Common myeloid progenitor, CD34-positive (primary cell): ENCODE results near the gene ITGA11.

Experiments
- CTCF ChIA-PET: fragments of 350-600 bp; sonication (Branson Sonifier 250); formaldehyde crosslinking; loops from one replicate; lab custom pipeline; 2021; ENCODE audit warnings: antibody characterized with exemption; lab: Charles Lee
- POLR2A ChIA-PET: fragments of 350-600 bp; sonication (Branson Sonifier 250); formaldehyde crosslinking; loops from one replicate; lab custom pipeline; 2021; ENCODE audit warnings: antibody characterized with exemption; lab: Charles Lee
- DNase-seq, 3 donors: peaks; one replicate each; pipeline versions ENCODE4 v3.0.0 to v3.0.0-alpha.2; 2013
- H3K27ac ChIP-seq, 2 experiments: 1 replicate in 1 of 2; 2 replicates in 1 of 2; pipeline ENCODE4 v1.7.0; 2013; ENCODE audit warnings: inconsistent platforms in 2 of 2, low read length in 2 of 2, mild to moderate bottlenecking in 2 of 2, low read depth in 1 of 2, moderate library complexity in 1 of 2; ENCODE audit not compliant: severe bottlenecking in 2 of 2, insufficient read depth in 1 of 2, poor library complexity in 1 of 2
- H3K27me3 ChIP-seq, 5 experiments: replicated peaks in 2 of 5; 1 replicate in 3 of 5; 2 replicates in 2 of 5; pipeline versions ENCODE4 v1.6.1 to v1.7.0; 2013; ENCODE audit warnings: low read length in 4 of 5, mild to moderate bottlenecking in 2 of 5, moderate library complexity in 2 of 5, inconsistent platforms in 1 of 5; ENCODE audit not compliant: insufficient read depth in 5 of 5, control insufficient read depth in 4 of 5
- H3K36me3 ChIP-seq, 4 experiments: 1 replicate in 2 of 4; 2 replicates in 2 of 4; pipeline versions ENCODE4 v1.6.1 to v1.7.0; 2013; ENCODE audit warnings: low read length in 3 of 4, control low read depth in 1 of 4, mild to moderate bottlenecking in 1 of 4; ENCODE audit not compliant: control insufficient read depth in 4 of 4, insufficient read depth in 4 of 4
- H3K4me1 ChIP-seq, 4 experiments: 1 replicate in 3 of 4; 2 replicates in 1 of 4; pipeline versions ENCODE4 v1.6.1 to v1.7.1; 2013; ENCODE audit warnings: low read length in 3 of 4, mild to moderate bottlenecking in 3 of 4, control low read depth in 1 of 4, inconsistent platforms in 1 of 4, moderate library complexity in 1 of 4; ENCODE audit not compliant: control insufficient read depth in 4 of 4, insufficient read depth in 4 of 4; ENCODE audit errors: control extremely low read depth in 1 of 4
- H3K4me3 ChIP-seq, 7 experiments: 1 replicate in 4 of 7; 2 replicates in 3 of 7; pipeline versions ENCODE4 v1.5.1 to v1.7.0; 2013; ENCODE audit warnings: mild to moderate bottlenecking in 7 of 7, low read length in 6 of 7, moderate library complexity in 6 of 7, inconsistent platforms in 2 of 7, low read depth in 2 of 7, control low read depth in 1 of 7; ENCODE audit not compliant: insufficient read depth in 4 of 7, control insufficient read depth in 1 of 7; ENCODE audit errors: extremely low read depth in 1 of 7
- H3K9me3 ChIP-seq, 5 experiments: 1 replicate in 4 of 5; 2 replicates in 1 of 5; pipeline versions ENCODE4 v1.6.1 to v1.7.1; 2013; ENCODE audit warnings: low read length in 4 of 5, mild to moderate bottlenecking in 2 of 5, inconsistent platforms in 1 of 5, low read depth in 1 of 5, moderate library complexity in 1 of 5; ENCODE audit not compliant: control insufficient read depth in 4 of 5, insufficient read depth in 2 of 5; ENCODE audit errors: control extremely low read depth in 1 of 5
- WGBS: methylation state at CpG from one replicate; pipeline ENCODE4 v1.1.5; 2013; ENCODE audit not compliant: insufficient coverage; 5-methylcytosine and 5-hydroxymethylcytosine counted together

Gene ITGA11

GRCh38 chr15:68276668-68277067 lies 155.3 kb downstream of the ITGA11 start:
- ChIA-PET POLR2A (no interaction called here), CTCF (interaction anchor here (1.3 kb wide), 1 partner anchor 12 kb away, joined by 5 read pairs; no protein-coding TSS in a partner anchor)
- no peaks in the 10 kb centered on the region for H3K9me3 ChIP-seq
- no peak for DNase-seq
- peak overlapping the region in 6 of 7 experiments; percentile 85 to 98 (median 89) for H3K4me3 ChIP-seq
- H3K27ac ChIP-seq: peak overlapping the region; percentile 91 to 95
- peaks cover 0 to 7% (median 2%) of the 10 kb centered on the region in 4 experiments for H3K36me3 ChIP-seq
- H3K4me1 ChIP-seq: peaks cover 24 to 44% (median 34%) of the 10 kb centered on the region in 4 experiments
- no peaks in the 10 kb centered on the region for H3K27me3 ChIP-seq
- 61% methylated on average over 3 of the region's 3 CpGs for WGBS

GRCh38 chr15:68275165-68275746 lies 156.7 kb downstream of the ITGA11 start:
- 93% methylated on average over 2 of the region's 3 CpGs for WGBS
- Histone ChIP-seq H3K4me1 (peaks cover 16 to 30% (median 23%) of the 10 kb centered on the region in 4 experiments), H3K27me3 (no peaks in the 10 kb centered on the region), H3K9me3 (no peaks in the 10 kb centered on the region), H3K36me3 (peaks cover 0 to 3% (median 0%) of the 10 kb centered on the region in 4 experiments), H3K4me3 (no peak overlapping the region), H3K27ac (no peak overlapping the region)
- CTCF ChIA-PET: interaction anchor here (0.9 to 2.6 kb wide), 3 partner anchors 11 to 25 kb away, joined by 3 to 10 read pairs (median 3); no protein-coding TSS in a partner anchor
- POLR2A ChIA-PET: no interaction called here
- no peak for DNase-seq

GRCh38 chr15:68274201-68274848 lies 157.6 kb downstream of the ITGA11 start:
- H3K36me3 ChIP-seq: no peaks in the 10 kb centered on the region
- H3K4me3 ChIP-seq: no peak overlapping the region
- whole genome bisulfite sequencing: 70% methylated on average over 3 of the region's 5 CpGs
- ChIA-PET POLR2A (no interaction called here), CTCF (interaction anchor here (0.9 to 2.6 kb wide), 3 partner anchors 10 to 24 kb away, joined by 3 to 10 read pairs (median 3); no protein-coding TSS in a partner anchor)
- peaks cover 7 to 22% (median 15%) of the 10 kb centered on the region in 4 experiments for H3K4me1 ChIP-seq
- no peaks in the 10 kb centered on the region for H3K27me3 ChIP-seq
- DNase-seq: no peak
- H3K9me3 ChIP-seq: no peaks in the 10 kb centered on the region
- H3K27ac ChIP-seq: no peak overlapping the region

GRCh38 chr15:68272721-68273271 lies 159.2 kb downstream of the ITGA11 start:
- ChIA-PET CTCF (interaction anchor here (1.0 to 1.4 kb wide), 3 partner anchors 9 to 41 kb away, joined by 3 read pairs; no protein-coding TSS in a partner anchor), POLR2A (no interaction called here)
- Histone ChIP-seq H3K27ac (no peak overlapping the region), H3K4me3 (no peak overlapping the region), H3K4me1 (peaks cover 0 to 15% (median 9%) of the 10 kb centered on the region in 4 experiments), H3K9me3 (no peaks in the 10 kb centered on the region), H3K27me3 (no peaks in the 10 kb centered on the region), H3K36me3 (no peaks in the 10 kb centered on the region)
- DNase-seq: no peak
- WGBS: 91% methylated on average over 1 of the region's 1 CpG

- CTCF ChIA-PET: interaction anchor here (0.6 to 1.4 kb wide), 4 partner anchors 17 to 40 kb away, joined by 3 to 5 read pairs (median 3); no protein-coding TSS in a partner anchor
- no peak overlapping the region for H3K27ac ChIP-seq
These were observed 160.0 kb downstream of the ITGA11 start for GRCh38 chr15:68271854-68272471.

GRCh38 chr15:68268405-68268804 lies 163.6 kb downstream of the ITGA11 start:
- no peaks in the 10 kb centered on the region for H3K4me1 ChIP-seq
- CTCF ChIA-PET: interaction anchor here (0.7 to 1.1 kb wide), 2 partner anchors 38 to 430 kb away, joined by 3 read pairs; no protein-coding TSS in a partner anchor
- WGBS: no CpG with 5 or more reads among the region's 3 CpGs
- no peaks in the 10 kb centered on the region for H3K36me3 ChIP-seq
- no peak overlapping the region for H3K27ac ChIP-seq
- H3K4me3 ChIP-seq: no peak overlapping the region
- no peaks in the 10 kb centered on the region for H3K27me3 ChIP-seq
- no peaks in the 10 kb centered on the region for H3K9me3 ChIP-seq
- DNase-seq: no peak
- POLR2A ChIA-PET: no interaction called here

More at GRCh38 chr15:68271854-68272471, 160.0 kb downstream of the ITGA11 start:
- 91% methylated on average over 10 of the region's 11 CpGs for WGBS
- no peak for DNase-seq
- no peaks in the 10 kb centered on the region for H3K27me3 ChIP-seq
- H3K36me3 ChIP-seq: no peaks in the 10 kb centered on the region
- no peak overlapping the region for H3K4me3 ChIP-seq
- H3K4me1 ChIP-seq: peaks cover 0 to 10% (median 8%) of the 10 kb centered on the region in 4 experiments
- POLR2A ChIA-PET: no interaction called here
- no peaks in the 10 kb centered on the region for H3K9me3 ChIP-seq
